ENCODE data around the gene GLIS1.

Gene GLIS1

GRCh38 chr1:53520481-53520880 lies 218.5 kb downstream of the GLIS1 start:
- TF ChIP-seq GATA3 (IDR thresholded peaks at IDR 0.05; ENCODE audit: low read depth, low read length) = no peak
- no peak for TF ChIP-seq GATA2 (IDR thresholded peaks at IDR 0.05; ENCODE audit: low read depth, low read length)

- TF ChIP-seq GATA3 (IDR thresholded peaks at IDR 0.05; ENCODE audit: low read depth, low read length) (no peak), GATA2 (IDR thresholded peaks at IDR 0.05; ENCODE audit: low read depth, low read length) (no peak)
Measured at GRCh38 chr1:53519421-53519820, 219.5 kb downstream of the GLIS1 start.

- TF ChIP-seq GATA2 (IDR thresholded peaks at IDR 0.05; ENCODE audit: low read depth, low read length) = no peak
- no peak for TF ChIP-seq GATA3 (IDR thresholded peaks at IDR 0.05; ENCODE audit: low read depth, low read length)
Measured at GRCh38 chr1:53518775-53519174, 220.2 kb downstream of the GLIS1 start.

- TF ChIP-seq GATA3 (IDR thresholded peaks at IDR 0.05; ENCODE audit: low read depth, low read length) (no peak), GATA2 (IDR thresholded peaks at IDR 0.05; ENCODE audit: low read depth, low read length) (no peak)
Measured at GRCh38 chr1:53517821-53518352, 221.1 kb downstream of the GLIS1 start.

- no peak for TF ChIP-seq GATA2 (IDR thresholded peaks at IDR 0.05; ENCODE audit: low read depth, low read length)
- TF ChIP-seq GATA3 (IDR thresholded peaks at IDR 0.05; ENCODE audit: low read depth, low read length) = no peak
Measured at GRCh38 chr1:53517109-53517508, 221.9 kb downstream of the GLIS1 start.

- TF ChIP-seq GATA2 (IDR thresholded peaks at IDR 0.05; ENCODE audit: low read depth, low read length) = no peak
- no peak for TF ChIP-seq GATA3 (IDR thresholded peaks at IDR 0.05; ENCODE audit: low read depth, low read length)
Measured at GRCh38 chr1:53516181-53516580, 222.8 kb downstream of the GLIS1 start.

- TF ChIP-seq GATA2 (IDR thresholded peaks at IDR 0.05; ENCODE audit: low read depth, low read length) (no peak), GATA3 (IDR thresholded peaks at IDR 0.05; ENCODE audit: low read depth, low read length) (no peak)
Measured at GRCh38 chr1:53514436-53514835, 224.5 kb downstream of the GLIS1 start.

GRCh38 chr1:53513846-53514245 lies 225.1 kb downstream of the GLIS1 start:
- TF ChIP-seq GATA2 (IDR thresholded peaks at IDR 0.05; ENCODE audit: low read depth, low read length) (no peak), GATA3 (IDR thresholded peaks at IDR 0.05; ENCODE audit: low read depth, low read length) (no peak)

GRCh38 chr1:53512807-53513755 lies 225.9 kb downstream of the GLIS1 start:
- no peak for TF ChIP-seq GATA2 (IDR thresholded peaks at IDR 0.05; ENCODE audit: low read depth, low read length)
- no peak for TF ChIP-seq GATA3 (IDR thresholded peaks at IDR 0.05; ENCODE audit: low read depth, low read length)

GRCh38 chr1:53511933-53512806 lies 226.8 kb downstream of the GLIS1 start:
- TF ChIP-seq GATA3 (IDR thresholded peaks at IDR 0.05; ENCODE audit: low read depth, low read length) (no peak), GATA2 (IDR thresholded peaks at IDR 0.05; ENCODE audit: low read depth, low read length) (peak; percentile 3)

- TF ChIP-seq GATA3 (IDR thresholded peaks at IDR 0.05; ENCODE audit: low read depth, low read length) (no peak), GATA2 (IDR thresholded peaks at IDR 0.05; ENCODE audit: low read depth, low read length) (peak; percentile 96)
Measured at GRCh38 chr1:53511323-53511932, 227.5 kb downstream of the GLIS1 start.

- TF ChIP-seq GATA2 (IDR thresholded peaks at IDR 0.05; ENCODE audit: low read depth, low read length) (no peak), GATA3 (IDR thresholded peaks at IDR 0.05; ENCODE audit: low read depth, low read length) (no peak)
Measured at GRCh38 chr1:53510215-53510614, 228.7 kb downstream of the GLIS1 start.

GRCh38 chr1:53509775-53510174 lies 229.2 kb downstream of the GLIS1 start:
- TF ChIP-seq GATA2 (IDR thresholded peaks at IDR 0.05; ENCODE audit: low read depth, low read length) = no peak
- no peak for TF ChIP-seq GATA3 (IDR thresholded peaks at IDR 0.05; ENCODE audit: low read depth, low read length)

Measured in SH-SY5Y (cell line).